ENCODE measurements around the gene SLC35B2.

- TF ChIP-seq POLR2AphosphoS5 (IDR thresholded peaks at IDR 0.05; ENCODE audit: low read depth, low read length) (no peak), TAF1 (IDR thresholded peaks at IDR 0.05; ENCODE audit: borderline replicate concordance, insufficient read depth, low read length) (no peak), SIN3A (IDR thresholded peaks at IDR 0.05; ENCODE audit: borderline replicate concordance, insufficient read depth, low read length) (no peak), FOXP2 (optimal IDR thresholded peaks at IDR 0.05; ENCODE audit: borderline replicate concordance, extremely low read depth, extremely low read length, insufficient read depth) (no peak)
Observed at GRCh38 chr6:44265722-44266233, 8.4 kb upstream of the SLC35B2 start.

All from PFSK-1 (cell line).